Cardiac fibroblast (primary cell): ENCODE measurements around the gene CCDC77.

Experiments used
- DNase-seq, 2 donors: peaks; one replicate each; pipeline versions ENCODE4 v3.0.0 to v3.0.0-alpha.2; 2010; ENCODE audit warnings: low read depth in 2 of 2
- H3K4me3 ChIP-seq, 2 donors: replicated peaks in 1 of 2; 1 replicate in 1 of 2; 2 replicates in 1 of 2; pipeline ENCODE4 v1.5.1; 2011; ENCODE audit warnings: low read depth in 2 of 2, low read length in 2 of 2, mild to moderate bottlenecking in 2 of 2, moderate library complexity in 1 of 2
- TF ChIP-seq, protein P1 (sequence below): IDR thresholded peaks from one replicate; pipeline ENCODE4 v1.5.1; 2011; ENCODE audit warnings: low read depth, mild to moderate bottlenecking, low read length, inconsistent platforms

Gene CCDC77

DNA sequence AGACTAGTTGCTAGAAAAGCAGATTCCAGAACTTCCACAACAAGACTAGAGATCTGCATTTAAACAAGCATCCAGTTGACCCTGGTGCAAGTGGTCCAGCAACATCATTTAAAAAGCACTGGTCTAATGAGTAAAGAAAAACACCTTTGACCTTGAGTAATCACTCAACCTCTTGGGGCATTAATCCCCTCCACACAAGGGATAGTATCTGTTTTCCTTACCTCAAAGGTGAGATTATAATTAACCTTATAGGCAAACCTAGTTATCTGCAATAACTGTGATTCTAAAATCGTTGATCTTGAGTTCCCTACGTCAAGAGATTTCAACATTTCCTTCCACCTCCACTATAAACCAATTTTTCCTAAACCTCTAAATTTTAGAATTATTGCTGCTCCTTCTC, 13.4 kb upstream of the CCDC77 start:
- peak in 1 of 2 donors; percentile 12 for DNase-seq
- TF ChIP-seq, protein P1, sequence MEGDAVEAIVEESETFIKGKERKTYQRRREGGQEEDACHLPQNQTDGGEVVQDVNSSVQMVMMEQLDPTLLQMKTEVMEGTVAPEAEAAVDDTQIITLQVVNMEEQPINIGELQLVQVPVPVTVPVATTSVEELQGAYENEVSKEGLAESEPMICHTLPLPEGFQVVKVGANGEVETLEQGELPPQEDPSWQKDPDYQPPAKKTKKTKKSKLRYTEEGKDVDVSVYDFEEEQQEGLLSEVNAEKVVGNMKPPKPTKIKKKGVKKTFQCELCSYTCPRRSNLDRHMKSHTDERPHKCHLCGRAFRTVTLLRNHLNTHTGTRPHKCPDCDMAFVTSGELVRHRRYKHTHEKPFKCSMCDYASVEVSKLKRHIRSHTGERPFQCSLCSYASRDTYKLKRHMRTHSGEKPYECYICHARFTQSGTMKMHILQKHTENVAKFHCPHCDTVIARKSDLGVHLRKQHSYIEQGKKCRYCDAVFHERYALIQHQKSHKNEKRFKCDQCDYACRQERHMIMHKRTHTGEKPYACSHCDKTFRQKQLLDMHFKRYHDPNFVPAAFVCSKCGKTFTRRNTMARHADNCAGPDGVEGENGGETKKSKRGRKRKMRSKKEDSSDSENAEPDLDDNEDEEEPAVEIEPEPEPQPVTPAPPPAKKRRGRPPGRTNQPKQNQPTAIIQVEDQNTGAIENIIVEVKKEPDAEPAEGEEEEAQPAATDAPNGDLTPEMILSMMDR: no peak
- H3K4me3 ChIP-seq: peak overlapping the region; percentile 81 to 85

DNA sequence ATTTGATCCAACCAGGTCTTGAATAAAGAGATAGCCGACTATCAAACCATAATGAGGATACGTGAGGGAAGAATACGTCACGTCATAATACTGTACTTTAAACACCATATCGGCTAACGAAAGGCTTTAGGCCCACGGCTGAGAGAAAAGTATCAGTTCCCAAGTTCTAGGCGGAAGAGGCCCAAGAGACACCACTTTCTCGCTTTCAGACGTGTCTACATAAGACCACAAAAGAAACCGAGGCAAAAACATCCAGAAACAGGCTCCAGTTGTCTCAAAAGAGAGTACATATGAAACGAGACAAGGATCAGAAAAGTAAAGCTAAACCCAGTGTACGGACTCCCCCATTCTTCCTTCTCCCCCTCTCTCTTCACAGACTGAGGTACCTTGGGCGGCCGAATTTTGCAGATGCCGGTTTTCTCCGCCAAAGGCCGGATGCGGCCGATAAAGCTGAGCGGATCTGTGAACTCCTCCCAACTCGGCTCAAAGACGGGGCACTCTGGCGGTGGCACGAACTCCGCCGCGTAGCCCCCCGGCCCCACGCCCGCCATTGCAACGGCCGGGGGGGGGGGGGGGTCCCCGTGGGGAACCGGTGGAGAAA, 12.8 kb upstream of the CCDC77 start:
- peak; percentile 27 to 32 for DNase-seq
- peak overlapping the region; percentile 81 to 85 for H3K4me3 ChIP-seq
- TF ChIP-seq, protein P1: no peak

DNA sequence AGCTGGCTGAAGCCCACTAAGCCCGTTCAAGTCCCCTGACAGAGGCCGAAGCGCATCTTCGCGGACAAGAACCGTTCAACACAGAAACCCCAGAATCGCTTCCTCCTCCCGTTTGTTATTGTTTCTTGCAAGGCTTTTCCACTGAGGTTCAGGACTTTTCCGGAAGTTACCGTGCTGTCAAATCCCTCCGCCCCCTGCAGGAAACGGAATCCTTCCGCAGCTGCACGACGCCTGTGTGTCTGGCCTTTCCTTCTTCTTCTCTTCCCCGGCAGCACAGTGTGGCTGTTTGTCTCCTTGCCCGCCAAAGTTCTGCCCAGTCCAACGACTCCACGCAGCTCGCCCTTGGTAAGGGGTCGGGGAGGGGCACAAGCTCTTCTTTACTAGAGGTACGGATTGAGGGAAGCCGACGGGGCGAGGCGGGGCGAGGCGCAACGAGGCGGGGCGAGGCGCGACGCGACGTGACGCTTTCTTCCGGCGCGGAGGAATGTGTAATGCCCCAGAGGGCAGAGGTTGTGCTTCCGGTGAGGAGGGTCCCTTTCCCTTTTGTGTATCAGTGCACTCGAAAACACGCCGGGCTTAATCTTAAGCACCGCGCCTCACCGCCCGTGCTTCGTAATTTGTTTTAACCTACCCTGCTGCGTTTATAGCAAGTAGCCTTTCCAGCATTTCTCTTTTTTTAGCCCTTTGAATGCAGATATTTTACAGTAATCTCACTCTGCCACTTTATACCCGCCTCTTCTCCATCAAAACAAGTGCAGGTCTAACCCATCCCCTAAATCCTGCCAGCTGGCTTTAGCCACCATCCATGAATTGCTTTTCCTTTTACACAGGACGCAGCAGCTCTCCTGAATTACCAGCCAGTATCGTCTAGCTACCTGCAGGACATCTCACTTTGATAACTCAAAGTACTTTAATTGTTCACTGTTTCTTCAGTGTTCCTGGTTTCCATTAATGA, 12.0 kb upstream of the CCDC77 start, which contains the start of gene KDM5A:
TSS of gene KDM5A (minus strand) at position 179 of the 955 bp plus-strand sequence. CDS start 229 bp downstream, outside the sequence.
- TF ChIP-seq, protein P1: no peak
- peak; percentile 96 for DNase-seq
- peak within 1 kb of the TSS; percentile 81 to 85 for H3K4me3 ChIP-seq

DNA sequence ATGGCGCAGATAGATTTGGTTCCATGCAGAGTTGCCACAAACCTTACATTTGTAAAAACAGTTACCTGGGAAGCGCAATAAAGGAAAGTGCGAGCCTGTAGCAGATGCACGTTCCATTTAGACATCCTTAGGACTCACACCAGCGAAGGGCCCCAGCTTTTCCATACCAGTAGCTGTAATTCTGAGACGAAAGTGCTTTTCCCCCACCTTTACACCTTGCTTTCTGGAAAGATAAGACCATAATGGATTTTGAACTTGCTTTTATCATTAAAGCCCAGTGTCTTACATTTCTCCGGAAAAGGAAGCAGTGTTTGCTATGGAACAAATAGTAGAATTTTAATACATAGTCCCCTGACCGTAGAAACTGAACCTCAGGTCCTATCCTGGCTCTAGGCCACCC, 616 bp upstream of the CCDC77 start:
- no peak for DNase-seq
- H3K4me3 ChIP-seq: peak overlapping the region; percentile 71 to 81
- TF ChIP-seq, protein P1: no peak

DNA sequence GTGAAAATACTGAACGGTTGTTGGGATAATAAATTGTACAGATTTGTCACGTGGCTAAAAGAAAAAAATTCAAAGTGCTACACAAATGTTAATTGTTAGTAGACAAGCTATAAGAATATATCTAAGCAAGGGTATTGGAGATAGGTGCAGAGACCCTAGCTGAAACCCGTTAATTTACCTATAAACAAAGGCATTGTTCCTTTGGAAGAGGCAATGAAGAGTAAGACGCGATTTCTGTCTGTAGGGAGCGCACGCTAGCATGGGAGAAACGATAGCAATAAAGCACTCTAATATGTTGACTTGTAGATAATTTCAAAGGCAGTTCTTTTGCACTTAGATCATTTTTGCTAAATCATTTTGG, 565 bp downstream of the CCDC77 start:
- peak overlapping the region; percentile 71 to 81 for H3K4me3 ChIP-seq
- peak; percentile 41 to 54 for DNase-seq
- TF ChIP-seq, protein P1: peak; percentile 33

DNA sequence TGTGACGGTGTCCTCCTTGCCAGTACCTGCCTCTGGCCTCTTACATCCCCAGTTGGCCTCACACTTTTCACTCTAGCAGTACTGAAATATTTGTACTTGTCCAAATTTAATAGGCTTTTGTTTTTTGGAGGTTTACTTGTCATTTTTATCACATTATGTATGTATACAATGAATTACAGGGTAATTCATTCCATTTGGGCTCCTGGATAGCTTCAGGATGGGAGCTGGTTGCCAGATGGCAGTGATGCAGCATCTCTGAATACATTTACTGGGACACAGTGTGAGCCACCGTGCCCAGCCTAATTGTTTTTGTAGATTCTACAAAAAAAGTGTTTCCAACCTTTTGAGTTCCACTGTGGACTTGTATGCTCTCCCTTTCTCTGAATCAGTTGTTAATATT, 13.4 kb downstream of the CCDC77 start:
- no peak overlapping the region for H3K4me3 ChIP-seq
- no peak for DNase-seq
- TF ChIP-seq, protein P1: no peak
